HG03108 (cell line): Measurements from ENCODE around the gene ZNF827.
"Not testable (repeated sequence)": the region's sequence is repeated elsewhere in the genome, so short reads cannot be mapped to it uniquely, and the experiment has no call there.

Experiments
- ATAC-seq: cut with Tn5 transposase; IDR thresholded peaks from one replicate; pipeline ENCODE4 v1.9.1; 2021; ENCODE audit warnings: moderate library complexity; ENCODE audit not compliant: unreplicated experiment

The ZNF827 gene

GRCh38 chr4:145866991-145867390 lies 71.6 kb downstream of the ZNF827 start:
- no peak for ATAC-seq

GRCh38 chr4:145865274-145865941 lies 73.2 kb downstream of the ZNF827 start:
- ATAC-seq: no peak

- no peak for ATAC-seq
Measured at GRCh38 chr4:145863191-145863590, 75.4 kb downstream of the ZNF827 start.

GRCh38 chr4:145861336-145862318 lies 77.0 kb downstream of the ZNF827 start:
- no peak for ATAC-seq

- ATAC-seq: no peak
Measured at GRCh38 chr4:145860897-145861296, 77.7 kb downstream of the ZNF827 start.

- ATAC-seq: no peak
Measured at GRCh38 chr4:145860446-145860845, 78.2 kb downstream of the ZNF827 start.

- no peak for ATAC-seq
Measured at GRCh38 chr4:145859926-145860325, 78.7 kb downstream of the ZNF827 start.

GRCh38 chr4:145859426-145859825 lies 79.2 kb downstream of the ZNF827 start:
- ATAC-seq: no peak

- no peak for ATAC-seq
Measured at GRCh38 chr4:145852256-145852839, 86.3 kb downstream of the ZNF827 start.

- ATAC-seq: no peak
Measured at GRCh38 chr4:145851511-145852201, 87.0 kb downstream of the ZNF827 start.

- ATAC-seq: no peak
Measured at GRCh38 chr4:145847764-145848163, 90.9 kb downstream of the ZNF827 start.

- no peak for ATAC-seq
Measured at GRCh38 chr4:145845118-145845517, 93.5 kb downstream of the ZNF827 start.

- no peak for ATAC-seq
Measured at GRCh38 chr4:145843639-145844038, 95.0 kb downstream of the ZNF827 start.

GRCh38 chr4:145843148-145843547 lies 95.5 kb downstream of the ZNF827 start:
- no peak for ATAC-seq

- no peak for ATAC-seq
Measured at GRCh38 chr4:145842224-145842887, 96.3 kb downstream of the ZNF827 start.

- ATAC-seq: no peak
Measured at GRCh38 chr4:145840801-145841200, 97.8 kb downstream of the ZNF827 start.

- ATAC-seq: peak; percentile 62
Measured at GRCh38 chr4:145840162-145840768, 98.4 kb downstream of the ZNF827 start.

- no peak for ATAC-seq
Measured at GRCh38 chr4:145839151-145839550, 99.5 kb downstream of the ZNF827 start.

GRCh38 chr4:145832384-145832783 lies 106.2 kb downstream of the ZNF827 start:
- ATAC-seq: not testable (repeated sequence)

GRCh38 chr4:145830699-145831098 lies 107.9 kb downstream of the ZNF827 start:
- ATAC-seq: peak; percentile 52
